HG03342 (cell line): ENCODE results near the gene KIFC3.
"Not testable (repeated sequence)": the region's sequence is repeated elsewhere in the genome, so short reads cannot be mapped to it uniquely, and the experiment has no call there.

Experiments
- ATAC-seq: cut with Tn5 transposase; IDR thresholded peaks from one replicate; pipeline ENCODE4 v1.9.1; 2021; ENCODE audit warnings: mild to moderate bottlenecking, moderate library complexity; ENCODE audit not compliant: unreplicated experiment

The KIFC3 gene

DNA sequence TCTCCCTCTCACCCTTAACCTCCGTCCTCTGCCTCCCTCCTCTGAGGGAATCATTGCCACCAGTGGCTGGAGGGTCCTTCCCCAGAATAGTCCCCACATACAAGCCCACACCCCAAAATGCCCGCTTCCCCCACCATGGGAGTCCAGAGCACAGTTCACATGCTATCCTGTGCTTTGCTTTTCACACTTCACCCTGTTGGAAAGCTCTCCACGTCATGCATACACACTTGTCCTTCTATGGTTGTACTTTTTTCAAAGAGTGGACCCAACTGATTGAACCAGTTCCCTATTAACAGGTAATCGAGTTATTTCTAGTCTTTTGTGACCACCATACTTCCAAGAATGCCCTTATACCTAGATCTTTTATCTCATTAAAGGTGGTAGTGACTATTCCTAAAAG lies 23.8 kb upstream of the KIFC3 start:
- no peak for ATAC-seq

DNA sequence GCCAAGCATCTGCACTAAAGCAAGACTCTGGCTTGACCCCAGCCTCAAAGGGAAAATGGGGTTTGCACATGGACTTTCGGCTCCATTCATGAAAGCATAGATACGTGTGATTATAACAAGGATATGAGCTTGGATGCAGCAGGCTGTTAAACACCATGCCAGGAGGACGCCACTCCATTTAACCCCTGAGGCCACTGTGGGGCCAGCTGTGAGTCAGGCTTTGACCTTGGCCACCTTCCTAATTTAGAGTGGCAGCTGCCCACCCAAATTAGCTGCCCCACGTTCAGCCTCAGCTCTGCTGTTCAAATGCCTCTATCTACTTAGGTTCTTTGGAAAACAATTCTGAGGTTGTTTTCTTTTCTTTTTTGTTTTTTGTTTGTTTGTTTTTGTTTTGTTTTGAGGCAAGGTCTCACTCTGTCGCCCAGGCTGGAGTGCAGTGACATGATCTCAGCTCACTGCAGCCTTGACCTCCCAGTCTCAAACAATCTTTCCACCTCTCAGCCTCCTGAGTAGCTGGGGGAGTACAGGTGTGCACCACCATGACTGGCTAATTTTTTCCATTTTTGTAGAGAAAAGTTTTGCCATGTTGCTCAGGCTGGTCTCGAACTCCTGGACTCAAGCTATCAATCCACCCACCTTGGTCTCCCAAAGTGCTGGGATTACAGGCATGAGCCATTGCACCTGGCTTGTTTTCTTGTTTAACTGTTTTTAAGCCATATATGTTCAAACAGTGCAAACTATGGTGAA lies 23.2 kb upstream of the KIFC3 start:
- ATAC-seq = no peak

DNA sequence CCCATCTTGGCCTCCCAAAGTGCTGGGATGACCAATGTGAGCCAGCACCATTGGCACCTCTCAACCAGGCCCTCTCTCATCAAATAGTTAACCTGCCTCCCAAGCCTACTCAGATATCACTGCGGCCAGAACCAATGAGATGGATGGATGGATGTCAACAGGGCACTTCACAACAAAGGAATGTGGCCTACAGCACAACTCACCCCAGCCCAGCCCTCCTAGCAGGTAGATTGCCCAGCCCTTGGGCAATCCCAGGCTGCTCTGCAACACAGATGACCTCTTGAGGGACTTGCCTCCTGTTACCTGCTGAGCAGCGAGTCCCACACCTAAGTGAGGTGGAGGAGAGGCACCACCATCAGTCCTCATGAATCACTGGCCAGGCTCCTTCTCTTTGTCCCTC lies 22.6 kb upstream of the KIFC3 start:
- ATAC-seq = no peak

DNA sequence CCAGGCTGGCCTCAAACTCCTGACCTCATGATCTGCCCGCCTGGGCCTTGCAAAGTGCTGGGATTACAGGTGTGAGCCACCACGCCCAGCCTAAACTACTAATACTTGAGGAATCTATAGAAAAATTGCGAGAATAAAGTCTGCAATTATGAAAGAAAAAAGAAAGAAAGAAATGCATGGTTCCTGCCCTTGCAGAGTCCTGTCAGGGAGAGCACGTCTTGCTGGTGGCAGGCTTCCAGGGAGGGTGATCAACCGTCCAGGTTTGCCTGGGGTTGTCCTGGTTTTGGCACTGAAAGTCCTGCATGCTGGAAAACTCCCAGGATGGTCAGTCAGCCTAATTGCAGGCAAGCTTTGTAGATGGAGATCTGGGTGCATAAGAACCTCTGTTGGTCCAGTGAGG lies 21.5 kb upstream of the KIFC3 start:
- no peak for ATAC-seq

DNA sequence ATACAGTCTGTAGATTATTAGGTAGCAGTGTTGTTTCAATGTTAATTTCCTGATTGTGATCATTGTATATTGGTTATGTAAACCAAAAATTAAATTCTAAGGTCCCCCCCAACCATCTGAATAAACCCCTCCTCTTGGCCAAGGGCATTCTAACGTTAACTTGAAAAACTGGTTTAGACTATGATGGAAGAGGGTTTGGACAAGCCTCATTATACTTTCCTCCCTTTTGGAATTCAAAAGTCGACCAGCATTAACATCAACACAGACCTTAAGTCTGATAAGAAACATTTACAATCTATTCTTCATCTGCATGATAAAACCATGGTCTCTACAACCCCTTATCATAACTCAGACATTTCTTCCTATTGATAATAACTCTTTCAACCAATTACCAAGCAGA lies 20.6 kb upstream of the KIFC3 start:
- ATAC-seq = no peak

DNA sequence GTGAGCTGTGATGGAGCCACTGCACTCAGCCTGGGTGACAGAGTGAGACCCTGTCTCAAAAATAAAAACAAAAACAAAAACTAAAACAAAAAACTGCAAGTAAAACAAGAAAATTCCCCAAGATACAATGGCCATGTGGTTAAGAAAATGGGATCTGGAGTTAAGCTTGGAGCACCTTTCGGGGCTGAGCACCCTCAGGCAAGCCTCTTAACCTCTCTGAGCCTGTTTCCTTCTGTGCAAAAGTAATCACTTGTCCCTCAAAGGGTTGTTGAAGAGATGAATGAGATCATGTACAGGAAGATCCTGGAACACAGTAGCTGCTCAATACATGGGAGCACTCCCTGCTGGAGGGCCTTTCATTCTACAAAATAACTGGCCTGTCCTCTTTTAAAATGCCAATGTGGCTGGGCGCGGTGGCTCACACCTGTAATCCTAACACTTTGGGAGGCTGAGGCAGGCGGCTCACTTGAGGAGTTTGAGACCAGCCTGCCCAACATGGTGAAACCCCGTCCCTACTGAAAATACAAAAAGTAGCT lies 19.8 kb upstream of the KIFC3 start:
- ATAC-seq = no peak

DNA sequence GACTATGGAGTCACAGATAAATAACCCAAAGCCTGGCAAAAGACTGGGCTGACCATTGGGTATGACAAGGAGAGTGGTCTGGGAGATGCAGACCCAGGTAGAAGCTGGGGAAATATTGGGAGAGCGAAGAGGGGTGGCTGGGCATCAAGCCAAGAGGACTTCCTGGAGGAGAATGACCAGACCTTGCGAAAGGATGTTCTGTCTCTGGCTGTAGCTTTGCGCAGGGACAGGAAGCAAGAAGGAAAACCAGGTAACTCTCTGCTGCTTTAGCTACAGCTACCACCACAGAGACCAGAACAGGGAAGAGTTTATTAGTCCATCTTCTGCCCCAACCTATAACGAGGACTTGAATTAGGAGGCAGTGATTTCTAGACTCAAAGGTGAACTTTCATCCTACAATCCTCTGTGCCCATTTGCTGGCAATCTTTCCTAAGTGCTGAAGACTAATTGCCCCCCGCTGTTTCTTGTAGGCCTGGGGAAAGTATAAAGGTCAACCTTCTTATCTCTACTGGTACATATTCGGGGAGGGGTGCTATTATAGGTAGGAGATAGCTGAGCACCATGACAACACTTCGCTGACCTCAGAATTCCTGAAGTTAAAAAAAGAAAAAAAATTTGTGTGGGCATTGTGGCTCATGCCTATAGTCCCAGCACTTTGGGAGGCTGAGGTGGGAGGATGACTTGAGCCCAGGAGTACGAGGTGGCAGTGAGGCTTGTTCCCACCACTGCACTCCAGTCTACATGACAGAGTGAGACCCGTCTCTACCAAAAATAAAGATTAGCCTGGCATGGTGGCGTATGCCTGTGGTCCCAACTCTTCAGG lies 19.1 kb upstream of the KIFC3 start:
- ATAC-seq = no peak

DNA sequence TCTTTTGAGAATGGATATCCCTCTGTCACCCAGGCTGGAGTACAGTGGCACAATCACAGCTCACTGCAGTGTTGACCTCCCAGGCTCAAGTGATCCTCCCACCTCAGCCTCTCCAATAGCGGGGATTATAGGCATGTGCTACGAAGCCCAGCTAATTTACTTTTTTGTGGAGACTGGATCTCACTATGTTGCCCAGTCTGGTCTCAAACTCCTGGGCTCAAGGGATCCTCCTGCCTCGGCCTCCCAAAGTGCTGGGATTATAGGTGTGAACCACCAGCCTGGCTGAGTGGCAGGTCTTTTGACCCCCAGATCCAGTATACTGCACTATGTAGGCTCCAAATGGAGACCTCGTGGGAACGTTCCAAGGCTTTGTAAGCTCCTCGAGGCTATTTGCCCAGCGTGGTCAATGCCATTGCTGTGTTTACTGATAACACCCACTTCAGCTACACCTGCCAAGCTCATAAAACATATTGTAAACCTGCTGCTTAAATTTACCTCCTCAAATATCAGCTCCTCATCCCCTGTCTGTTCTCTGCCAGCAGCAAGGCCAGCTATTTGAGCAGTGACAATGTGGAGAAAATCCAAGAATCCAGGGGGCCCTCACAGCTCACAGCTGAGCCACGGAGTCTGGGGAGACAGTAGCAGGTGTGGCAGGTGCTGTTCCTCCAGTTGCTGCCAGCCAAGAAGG lies 16.2 kb upstream of the KIFC3 start:
- no peak for ATAC-seq

DNA sequence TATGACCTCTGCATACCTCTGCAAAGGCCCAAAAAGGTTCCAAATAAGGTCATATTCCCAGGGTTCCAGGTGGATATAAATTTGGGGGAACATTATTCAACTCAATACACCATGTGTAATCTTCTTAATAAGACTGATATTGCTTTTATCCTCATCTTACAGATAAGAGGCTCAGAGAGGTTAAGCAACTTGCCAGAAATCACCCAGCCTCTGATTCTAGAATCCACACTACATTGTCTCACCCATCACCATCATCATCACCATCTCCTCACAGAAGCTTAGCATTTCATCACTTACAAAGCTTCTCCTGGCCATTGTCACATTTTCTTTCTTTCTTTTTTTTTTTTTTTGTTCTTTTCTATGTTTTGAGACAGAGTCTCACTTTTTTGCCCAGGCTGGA lies 15.4 kb upstream of the KIFC3 start:
- ATAC-seq = no peak

DNA sequence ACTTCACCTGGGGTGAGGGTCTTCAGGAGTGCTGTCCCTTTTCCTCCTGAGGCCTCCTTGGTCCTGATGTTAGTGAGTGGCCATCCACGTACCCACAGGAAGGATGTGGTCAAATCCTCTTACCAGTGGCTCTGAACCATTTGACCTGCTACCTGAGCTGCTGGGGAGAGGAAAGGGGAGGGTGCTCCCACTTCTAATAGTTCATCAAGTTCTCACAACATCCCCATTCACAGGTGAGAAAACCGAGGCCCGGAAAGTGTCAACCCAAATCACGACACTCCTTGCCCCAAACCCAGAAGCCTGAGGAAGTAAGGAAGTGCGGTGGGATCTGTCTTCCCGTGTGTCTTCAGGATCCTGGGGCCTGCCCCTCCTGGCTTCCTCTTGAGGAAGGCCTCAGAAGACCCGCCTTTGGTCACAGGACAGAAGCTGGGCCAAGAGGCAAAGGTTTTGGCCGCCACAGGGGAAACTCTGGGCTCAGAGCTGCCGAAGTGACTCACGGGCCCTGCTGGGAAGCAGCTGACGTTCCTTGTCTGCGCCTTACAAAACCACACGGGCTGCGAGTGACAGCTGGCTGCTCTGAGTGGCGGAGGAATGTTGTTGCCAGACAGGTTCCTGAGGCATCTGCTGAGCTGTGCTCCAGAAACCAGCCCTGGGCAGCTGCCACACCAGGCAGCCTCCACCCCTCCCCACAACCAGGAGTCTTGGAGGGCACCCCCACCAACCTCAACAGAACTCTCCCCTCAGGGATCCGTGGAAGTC lies 13.9 kb upstream of the KIFC3 start:
- ATAC-seq = no peak

DNA sequence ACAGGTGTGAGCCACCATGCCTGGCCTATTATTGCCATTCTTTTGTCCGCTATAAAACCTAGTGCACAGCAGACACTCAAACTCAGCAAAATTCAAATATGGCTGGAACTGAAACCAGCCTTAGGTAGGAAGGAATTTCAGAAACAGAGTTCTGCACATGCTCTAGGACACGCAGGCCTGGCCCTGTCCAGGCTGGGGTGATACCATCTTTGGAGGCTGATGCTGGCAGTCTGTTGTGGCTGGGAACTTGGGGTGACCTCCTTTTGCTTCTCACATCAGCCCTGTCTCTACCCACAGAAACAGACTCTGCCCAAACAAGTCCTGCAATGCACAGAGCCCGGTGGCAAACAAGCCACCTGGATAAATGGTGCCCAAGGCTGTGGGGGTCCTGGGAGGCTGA lies 12.6 kb upstream of the KIFC3 start:
- ATAC-seq = no peak

DNA sequence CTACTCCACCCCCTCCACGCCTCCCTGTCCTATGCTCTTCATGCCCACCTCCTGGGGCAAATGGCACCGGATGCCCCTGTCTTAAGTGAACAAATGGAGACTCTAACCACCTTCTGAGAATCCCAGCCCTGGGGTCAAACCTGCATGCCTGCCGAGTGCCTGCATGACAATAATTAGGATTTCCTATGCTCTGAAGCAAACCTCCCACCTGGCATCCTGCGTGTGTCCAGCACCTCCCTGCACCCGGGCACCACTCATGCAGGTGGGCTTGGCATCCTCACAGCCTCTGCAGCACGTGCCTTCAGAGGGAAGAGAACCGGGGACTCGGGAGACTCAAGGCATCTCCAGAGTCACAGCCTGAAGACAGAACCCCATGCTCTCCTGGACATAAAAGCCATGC lies 11.2 kb upstream of the KIFC3 start:
- ATAC-seq = no peak

DNA sequence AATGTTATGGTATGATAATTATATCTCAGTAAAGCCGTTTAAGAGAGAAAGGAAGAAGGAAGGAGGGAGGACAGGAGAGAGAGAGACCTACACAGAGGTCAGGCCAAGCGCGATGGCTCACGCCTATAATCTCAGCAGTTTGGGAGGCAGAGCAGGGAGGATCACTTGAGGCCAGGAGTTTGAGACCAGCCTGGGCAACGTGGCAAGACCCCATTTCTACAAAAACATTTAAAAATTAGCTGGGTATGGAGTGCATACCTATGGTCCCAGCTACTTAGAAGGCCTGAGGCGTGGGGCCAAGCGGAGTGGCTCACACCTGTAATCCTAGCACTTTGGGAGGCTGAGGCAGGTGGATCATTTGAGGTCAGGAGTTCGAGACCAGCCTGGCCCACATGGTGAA lies 9.0 kb upstream of the KIFC3 start:
- not testable (repeated sequence) for ATAC-seq

DNA sequence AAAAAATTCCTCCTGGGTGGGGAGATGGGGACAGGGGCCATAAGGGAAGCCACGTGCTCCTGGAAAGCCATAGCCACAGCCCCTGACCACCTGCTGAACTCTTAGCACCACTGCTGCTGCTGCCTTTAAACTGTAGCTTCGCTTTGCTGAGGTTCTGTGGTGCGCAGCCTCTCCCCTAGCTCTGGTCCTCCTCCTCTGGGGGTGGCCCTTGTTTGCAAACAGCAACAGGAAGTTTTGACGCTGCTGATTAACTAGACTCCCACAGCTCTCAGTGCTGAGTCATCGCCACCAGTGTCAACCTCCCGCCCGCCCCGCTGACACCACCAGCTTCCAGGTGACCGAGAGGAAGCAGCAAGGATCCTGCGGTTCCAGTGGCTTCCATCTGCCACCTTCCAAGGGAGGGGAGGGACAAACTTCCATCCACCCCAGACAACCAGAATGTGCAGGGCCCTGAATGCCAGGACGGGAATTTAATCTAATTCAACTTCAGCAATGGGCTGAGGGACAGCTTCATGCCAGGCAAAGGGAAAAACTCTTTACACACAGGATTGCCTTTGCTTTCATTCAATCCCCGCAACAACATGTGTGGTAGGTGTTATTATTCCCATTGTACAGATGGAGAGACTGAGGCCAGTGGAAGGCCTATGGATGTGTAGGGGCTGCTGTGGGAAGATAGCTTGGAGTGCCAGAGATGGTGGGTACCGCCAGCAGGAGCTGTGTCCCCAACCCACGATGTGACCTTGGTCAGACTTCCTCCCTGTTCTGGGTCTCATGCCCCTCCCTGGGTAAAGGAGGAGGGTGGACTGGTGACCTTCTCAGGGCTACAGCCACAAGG lies 8.1 kb upstream of the KIFC3 start:
- peak; percentile 95 for ATAC-seq

DNA sequence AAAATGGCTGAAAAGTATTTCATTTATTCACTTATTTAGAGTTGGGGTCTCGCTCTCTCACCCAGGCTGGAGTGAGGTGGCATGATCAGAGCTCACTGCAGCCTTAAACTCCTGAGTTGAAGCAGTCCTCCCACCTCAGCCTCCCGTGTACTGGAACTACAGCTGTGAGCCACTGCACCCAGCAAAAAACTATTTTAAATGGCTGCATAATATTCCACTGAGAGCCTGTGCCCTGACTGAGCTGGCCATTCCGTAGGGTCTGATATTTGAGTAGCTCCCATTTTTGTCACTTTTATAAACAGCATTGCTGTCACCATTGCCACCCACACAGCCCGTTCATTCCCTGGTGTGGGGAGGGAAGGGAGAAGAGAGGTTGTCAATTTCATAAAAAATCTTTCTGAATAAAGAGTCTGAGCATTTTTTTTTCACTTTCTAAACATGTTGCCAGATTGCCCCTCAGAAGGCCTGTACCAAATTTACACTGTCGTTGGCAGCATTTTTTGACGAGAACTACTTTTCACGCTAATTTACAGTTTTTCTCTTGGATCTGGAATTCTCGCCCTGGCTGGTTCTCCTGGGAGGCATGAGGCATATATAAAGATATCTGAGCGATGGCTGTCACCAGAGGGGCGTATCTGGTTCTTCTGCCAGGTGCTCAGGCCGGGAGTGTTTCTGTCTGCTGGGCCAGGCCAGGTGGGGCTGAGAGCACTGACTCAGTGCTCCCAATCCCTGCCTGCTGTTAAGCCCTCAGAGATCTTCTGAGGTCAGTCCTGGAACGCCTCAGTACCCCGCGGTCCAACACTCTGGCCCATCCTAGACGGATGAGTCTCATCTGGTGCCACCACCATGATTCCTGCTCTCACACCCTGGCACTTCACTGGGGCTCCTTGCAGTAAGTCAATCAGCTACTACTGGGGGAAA lies 7.2 kb upstream of the KIFC3 start:
- ATAC-seq = peak; percentile 23

DNA sequence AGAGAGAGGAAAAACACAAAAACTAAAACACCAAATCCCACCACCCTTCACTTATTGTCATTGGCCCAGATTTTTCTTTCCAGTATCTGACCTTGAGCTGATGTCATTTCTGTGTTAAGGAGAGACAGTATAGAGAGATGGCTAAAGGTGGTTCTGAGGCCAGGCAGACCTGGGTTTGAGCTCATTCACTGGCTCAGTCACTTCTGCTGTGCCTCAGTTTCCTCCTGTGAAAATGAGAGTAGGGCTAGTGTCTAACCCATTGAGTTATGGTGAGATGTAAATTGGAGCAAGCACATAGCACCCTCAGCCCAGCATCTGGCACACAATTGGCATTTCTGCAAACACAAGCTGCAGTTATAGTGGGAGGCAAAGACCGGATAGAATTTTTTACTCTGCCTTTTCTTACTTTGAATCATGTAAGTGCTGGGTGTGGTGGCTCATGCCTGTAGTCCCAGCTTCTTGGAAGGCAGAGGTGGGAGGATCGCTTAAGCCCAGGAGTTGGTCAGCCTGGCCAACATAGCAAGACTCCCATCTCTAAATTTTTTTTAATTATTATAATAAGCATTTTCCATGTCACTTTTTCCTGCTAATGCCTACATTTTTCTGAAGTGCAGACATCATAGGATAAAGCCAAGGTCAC lies 6.4 kb upstream of the KIFC3 start:
- no peak for ATAC-seq

DNA sequence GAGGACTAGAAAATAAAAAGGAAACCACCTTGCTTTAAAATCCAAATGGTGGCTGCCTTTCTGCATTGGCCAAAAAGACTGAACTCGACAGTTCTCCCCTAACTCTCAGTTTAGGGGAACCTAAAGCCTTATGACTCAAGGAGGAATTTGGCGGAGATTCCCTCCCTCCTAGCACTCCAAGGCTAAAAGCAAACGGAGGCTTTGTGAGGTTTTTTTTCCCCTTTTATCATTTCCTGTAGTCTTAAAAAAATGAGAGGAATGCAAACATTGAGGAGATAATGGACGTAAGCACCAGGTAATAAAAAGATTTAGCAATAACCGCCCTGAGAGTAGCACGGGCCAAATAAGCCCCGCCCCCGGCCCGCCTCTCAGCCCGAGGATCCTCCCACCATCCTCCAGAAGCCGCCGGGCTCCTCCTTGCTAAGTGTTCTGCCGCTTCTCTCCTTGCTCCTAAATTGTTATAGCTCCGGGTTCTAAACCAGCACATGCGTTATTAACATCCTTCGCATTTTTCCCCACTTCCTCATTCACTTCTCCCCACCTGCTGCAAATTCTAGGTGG lies 5.8 kb upstream of the KIFC3 start:
- ATAC-seq = peak; percentile 26
